ENCODE data around the gene CRK. TPM values are rescaled to one million over a fixed set of nuclear protein-coding genes. Genes with fewer than 3 reads are reported as not detected.
"Not testable (repeated sequence)": the region's sequence is repeated elsewhere in the genome, so short reads cannot be mapped to it uniquely, and the experiment has no call there.

CRK gene
- total RNA-seq, 1 donor from 2014 or later = 84.9 TPM

GRCh38 chr17:1384905-1385435, 71.1 kb downstream of the CRK start:
- DNase-seq (ENCODE audit: low read depth) = no peak

GRCh38 chr17:1379930-1380313, 76.1 kb downstream of the CRK start:
- no peaks in the 10 kb centered on the region for H3K27me3 ChIP-seq (ENCODE audit: control insufficient read depth, insufficient read depth, low read length)
- no peak for DNase-seq (ENCODE audit: low read depth)
- TF ChIP-seq, protein P1, sequence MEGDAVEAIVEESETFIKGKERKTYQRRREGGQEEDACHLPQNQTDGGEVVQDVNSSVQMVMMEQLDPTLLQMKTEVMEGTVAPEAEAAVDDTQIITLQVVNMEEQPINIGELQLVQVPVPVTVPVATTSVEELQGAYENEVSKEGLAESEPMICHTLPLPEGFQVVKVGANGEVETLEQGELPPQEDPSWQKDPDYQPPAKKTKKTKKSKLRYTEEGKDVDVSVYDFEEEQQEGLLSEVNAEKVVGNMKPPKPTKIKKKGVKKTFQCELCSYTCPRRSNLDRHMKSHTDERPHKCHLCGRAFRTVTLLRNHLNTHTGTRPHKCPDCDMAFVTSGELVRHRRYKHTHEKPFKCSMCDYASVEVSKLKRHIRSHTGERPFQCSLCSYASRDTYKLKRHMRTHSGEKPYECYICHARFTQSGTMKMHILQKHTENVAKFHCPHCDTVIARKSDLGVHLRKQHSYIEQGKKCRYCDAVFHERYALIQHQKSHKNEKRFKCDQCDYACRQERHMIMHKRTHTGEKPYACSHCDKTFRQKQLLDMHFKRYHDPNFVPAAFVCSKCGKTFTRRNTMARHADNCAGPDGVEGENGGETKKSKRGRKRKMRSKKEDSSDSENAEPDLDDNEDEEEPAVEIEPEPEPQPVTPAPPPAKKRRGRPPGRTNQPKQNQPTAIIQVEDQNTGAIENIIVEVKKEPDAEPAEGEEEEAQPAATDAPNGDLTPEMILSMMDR (IDR thresholded peaks at IDR 0.05; ENCODE audit: insufficient read depth, low read length, poor library complexity, severe bottlenecking) = no peak
- no peak overlapping the region for H3K4me3 ChIP-seq (ENCODE audit: low read depth, low read length)
- H3K36me3 ChIP-seq (ENCODE audit: control insufficient read depth, insufficient read depth, low read length) = no peaks in the 10 kb centered on the region

More at GRCh38 chr17:1384905-1385435, 71.1 kb downstream of the CRK start:
- Histone ChIP-seq H3K4me3 (ENCODE audit: low read depth, low read length) (no peak overlapping the region), H3K36me3 (ENCODE audit: control insufficient read depth, insufficient read depth, low read length) (no peaks in the 10 kb centered on the region), H3K27me3 (ENCODE audit: control insufficient read depth, insufficient read depth, low read length) (no peaks in the 10 kb centered on the region)
- TF ChIP-seq, protein P1 (IDR thresholded peaks at IDR 0.05; ENCODE audit: insufficient read depth, low read length, poor library complexity, severe bottlenecking) = no peak

DNA sequence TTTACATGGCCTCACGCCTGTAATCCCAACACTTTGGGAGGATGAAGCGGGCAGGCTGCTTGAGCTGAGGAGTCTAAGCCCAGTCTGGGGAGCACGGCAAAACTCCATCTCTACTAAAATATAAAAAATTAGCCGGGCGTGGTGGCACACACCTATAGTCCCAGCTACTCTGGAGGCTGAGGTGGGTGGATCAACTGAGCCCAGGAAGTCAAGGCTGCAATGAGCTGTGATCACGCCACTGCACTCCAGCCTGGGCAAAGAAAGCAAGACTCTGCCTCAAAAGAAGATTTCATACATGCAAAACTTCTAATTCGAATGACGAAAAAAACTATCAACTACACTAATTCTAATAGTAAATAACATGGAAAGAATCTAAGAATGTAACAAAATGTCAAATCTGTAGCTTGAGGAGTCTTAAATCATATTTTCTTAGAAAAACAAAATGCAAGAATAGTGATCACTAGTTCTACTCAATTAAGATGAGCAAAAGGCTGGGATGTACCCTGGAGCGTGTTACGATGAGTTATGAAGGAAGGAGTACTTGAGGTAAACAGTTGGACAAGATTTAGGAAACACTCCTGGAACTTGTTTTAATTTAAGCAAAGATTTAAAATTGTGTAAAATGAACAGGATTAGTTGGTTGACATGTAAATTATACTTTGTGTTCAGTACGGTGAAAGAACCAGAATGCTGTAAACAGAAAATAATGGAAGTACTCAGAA, 76.7 kb downstream of the CRK start:
- H3K27me3 ChIP-seq (ENCODE audit: control insufficient read depth, insufficient read depth, low read length) = no peaks in the 10 kb centered on the region
- no peaks in the 10 kb centered on the region for H3K36me3 ChIP-seq (ENCODE audit: control insufficient read depth, insufficient read depth, low read length)
- no peak for DNase-seq (ENCODE audit: low read depth)
- H3K4me3 ChIP-seq (ENCODE audit: low read depth, low read length) = no peak overlapping the region
- TF ChIP-seq, protein P1 (IDR thresholded peaks at IDR 0.05; ENCODE audit: insufficient read depth, low read length, poor library complexity, severe bottlenecking) = no peak

- not testable (repeated sequence) for DNase-seq (ENCODE audit: low read depth); H3K4me3 ChIP-seq (ENCODE audit: low read depth, low read length); H3K27me3 ChIP-seq (ENCODE audit: control insufficient read depth, insufficient read depth, low read length); H3K36me3 ChIP-seq (ENCODE audit: control insufficient read depth, insufficient read depth, low read length)
Observed at GRCh38 chr17:1378476-1378860, 77.6 kb downstream of the CRK start.

DNA sequence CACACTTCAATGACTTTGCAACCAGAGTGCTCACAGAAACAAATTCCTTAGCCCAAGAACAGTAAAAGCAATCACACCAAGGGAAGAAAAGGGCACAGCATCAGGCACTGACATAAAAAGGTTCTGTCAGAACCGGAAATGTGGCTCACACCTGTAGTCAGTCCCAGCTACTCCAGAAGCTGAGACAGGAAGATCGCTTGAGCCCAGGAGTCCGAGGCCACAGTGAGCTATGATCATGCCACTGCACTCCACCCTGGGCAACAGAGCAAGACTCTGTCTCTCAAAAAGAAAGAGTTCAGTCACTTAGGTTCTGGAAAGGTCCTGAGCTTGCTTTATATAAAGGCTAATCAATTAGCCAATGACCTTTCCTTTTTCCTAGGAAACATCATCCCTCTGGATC, 78.7 kb downstream of the CRK start:
- H3K27me3 ChIP-seq (ENCODE audit: control insufficient read depth, insufficient read depth, low read length) = no peaks in the 10 kb centered on the region
- H3K36me3 ChIP-seq (ENCODE audit: control insufficient read depth, insufficient read depth, low read length) = no peaks in the 10 kb centered on the region
- no peak overlapping the region for H3K4me3 ChIP-seq (ENCODE audit: low read depth, low read length)
- no peak for DNase-seq (ENCODE audit: low read depth)
- TF ChIP-seq, protein P1 (IDR thresholded peaks at IDR 0.05; ENCODE audit: insufficient read depth, low read length, poor library complexity, severe bottlenecking) = no peak

DNA sequence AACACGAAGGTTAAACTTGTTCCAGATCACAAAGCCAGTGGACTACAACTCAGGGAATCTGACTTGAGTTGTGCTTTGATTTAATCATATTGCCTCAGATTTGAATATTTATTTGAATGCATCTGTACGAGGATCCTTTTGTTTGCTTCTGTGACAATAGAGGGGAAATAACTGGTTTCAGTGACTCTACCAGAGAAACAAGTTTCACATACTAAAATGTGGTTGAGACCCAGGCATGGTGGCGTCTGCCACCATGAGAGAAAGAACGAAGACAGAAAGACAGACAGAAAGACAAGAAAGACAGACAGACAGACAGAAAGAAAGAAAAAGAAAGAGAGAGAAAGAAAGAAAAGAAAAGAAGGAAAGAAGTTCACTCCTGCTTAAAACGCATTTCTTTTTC, 80.0 kb downstream of the CRK start:
- H3K4me3 ChIP-seq (ENCODE audit: low read depth, low read length) = no peak overlapping the region
- H3K27me3 ChIP-seq (ENCODE audit: control insufficient read depth, insufficient read depth, low read length) = no peaks in the 10 kb centered on the region
- no peak for DNase-seq (ENCODE audit: low read depth)
- TF ChIP-seq, protein P1 (IDR thresholded peaks at IDR 0.05; ENCODE audit: insufficient read depth, low read length, poor library complexity, severe bottlenecking) = no peak
- H3K36me3 ChIP-seq (ENCODE audit: control insufficient read depth, insufficient read depth, low read length) = no peaks in the 10 kb centered on the region

All from kidney epithelial cell (primary cell).